OCI-LY7 (cell line): Measurements from ENCODE around the gene TGFBR2.

Source experiments
- CTCF ChIP-seq: fragments of 200-600 bp; sonication (generic); conservative IDR thresholded peaks from 2 replicates; pipeline ENCODE4 v1.5.1; 2014; ENCODE audit warnings: mild to moderate bottlenecking, antibody characterized with exemption, low read length, moderate library complexity, mixed read lengths
- EZH2phosphoT487 ChIP-seq: fragments of 200-600 bp; sonication (generic); IDR thresholded peaks from 2 replicates; pipeline ENCODE4 v1.6.1; 2018; ENCODE audit warnings: low read depth, borderline replicate concordance, mild to moderate bottlenecking, mixed run types, antibody characterized with exemption, low read length, moderate library complexity, mixed read lengths

GRCh38 chr3:30720586-30721313 is 114.3 kb downstream of the TGFBR2 start:
- TF ChIP-seq CTCF (no peak), EZH2phosphoT487 (no peak)
